ENCODE measurements around the gene CDK5.

Gene CDK5

DNA sequence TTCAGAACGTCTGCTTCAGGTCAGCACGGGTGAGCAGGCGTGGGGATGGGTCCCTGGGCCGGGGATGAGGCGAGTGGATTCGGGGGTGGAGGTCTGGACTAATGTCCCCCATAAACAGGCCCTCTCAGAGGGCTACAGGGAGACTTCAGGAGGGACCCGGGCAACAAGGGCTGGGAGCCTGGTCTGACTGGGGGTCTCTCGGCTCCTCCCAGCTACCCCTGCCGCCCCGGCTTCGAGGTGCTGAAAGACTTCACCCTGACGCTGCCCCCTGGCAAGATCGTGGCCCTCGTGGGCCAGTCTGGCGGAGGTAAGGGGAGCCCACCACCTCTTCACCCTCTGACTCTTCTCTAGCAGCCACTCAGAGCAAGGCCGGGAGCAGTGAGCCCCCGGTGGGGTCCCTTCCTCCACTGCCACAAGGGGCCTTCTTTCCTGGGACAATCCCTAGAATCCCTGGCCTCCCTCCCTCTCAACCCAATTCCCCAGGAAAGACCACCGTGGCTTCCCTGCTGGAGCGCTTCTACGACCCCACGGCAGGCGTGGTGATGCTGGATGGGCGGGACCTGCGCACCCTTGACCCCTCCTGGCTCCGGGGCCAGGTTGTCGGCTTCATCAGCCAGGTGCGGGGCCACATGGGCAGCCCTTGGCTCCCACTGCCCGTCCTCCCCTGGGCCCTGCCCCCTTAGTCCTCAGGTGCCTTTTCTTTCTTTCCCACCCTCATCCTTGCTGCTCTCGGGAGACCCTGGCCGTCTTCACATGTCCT is 16.9 kb downstream of the CDK5 start:
- no peak for DNase-seq (ENCODE audit: low read depth)
- TF ChIP-seq, protein P1, sequence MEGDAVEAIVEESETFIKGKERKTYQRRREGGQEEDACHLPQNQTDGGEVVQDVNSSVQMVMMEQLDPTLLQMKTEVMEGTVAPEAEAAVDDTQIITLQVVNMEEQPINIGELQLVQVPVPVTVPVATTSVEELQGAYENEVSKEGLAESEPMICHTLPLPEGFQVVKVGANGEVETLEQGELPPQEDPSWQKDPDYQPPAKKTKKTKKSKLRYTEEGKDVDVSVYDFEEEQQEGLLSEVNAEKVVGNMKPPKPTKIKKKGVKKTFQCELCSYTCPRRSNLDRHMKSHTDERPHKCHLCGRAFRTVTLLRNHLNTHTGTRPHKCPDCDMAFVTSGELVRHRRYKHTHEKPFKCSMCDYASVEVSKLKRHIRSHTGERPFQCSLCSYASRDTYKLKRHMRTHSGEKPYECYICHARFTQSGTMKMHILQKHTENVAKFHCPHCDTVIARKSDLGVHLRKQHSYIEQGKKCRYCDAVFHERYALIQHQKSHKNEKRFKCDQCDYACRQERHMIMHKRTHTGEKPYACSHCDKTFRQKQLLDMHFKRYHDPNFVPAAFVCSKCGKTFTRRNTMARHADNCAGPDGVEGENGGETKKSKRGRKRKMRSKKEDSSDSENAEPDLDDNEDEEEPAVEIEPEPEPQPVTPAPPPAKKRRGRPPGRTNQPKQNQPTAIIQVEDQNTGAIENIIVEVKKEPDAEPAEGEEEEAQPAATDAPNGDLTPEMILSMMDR (conservative IDR thresholded peaks at IDR 0.05; ENCODE audit: control insufficient read depth, insufficient read depth, low read depth, low read length): no peak
- no peak overlapping the region for H3K4me3 ChIP-seq (ENCODE audit: control insufficient read depth, low read depth, low read length)

DNA sequence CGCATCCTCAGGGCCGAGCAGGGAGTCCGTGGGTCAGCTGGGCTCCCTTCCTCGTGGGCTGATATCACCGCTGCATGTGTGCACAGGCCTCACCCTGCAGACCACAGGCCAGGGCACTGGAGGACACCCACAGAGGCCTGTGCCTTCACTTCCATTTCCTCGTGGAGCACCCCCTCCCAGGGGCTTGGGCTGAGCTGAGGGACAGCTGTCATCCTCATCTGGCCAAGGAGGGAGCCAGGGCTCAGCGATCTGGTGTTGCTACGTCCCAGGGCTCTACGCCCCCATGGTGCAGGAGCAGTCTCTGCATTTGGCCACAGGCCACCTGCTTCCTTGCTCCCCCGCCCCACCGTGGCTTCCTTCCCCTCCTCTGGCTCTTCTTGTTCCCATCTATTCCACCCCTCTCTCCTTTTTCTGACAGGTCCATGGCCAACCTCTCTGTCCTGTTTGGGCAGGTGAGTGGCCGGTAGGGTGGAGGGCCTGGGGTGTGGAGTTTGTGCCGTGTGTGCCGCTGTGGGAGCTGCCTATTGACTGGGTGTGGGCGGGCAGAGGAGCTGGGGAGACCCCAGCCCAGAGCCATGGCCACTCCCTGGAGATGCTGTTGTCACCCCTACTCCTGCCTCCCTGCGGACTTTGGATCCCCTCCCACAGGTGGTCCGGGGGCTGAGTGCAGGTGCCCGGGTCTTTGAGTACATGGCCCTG is 17.7 kb downstream of the CDK5 start:
- DNase-seq (ENCODE audit: low read depth): no peak
- H3K4me3 ChIP-seq (ENCODE audit: control insufficient read depth, low read depth, low read length): no peak overlapping the region
- TF ChIP-seq, protein P1 (conservative IDR thresholded peaks at IDR 0.05; ENCODE audit: control insufficient read depth, insufficient read depth, low read depth, low read length): no peak

DNA sequence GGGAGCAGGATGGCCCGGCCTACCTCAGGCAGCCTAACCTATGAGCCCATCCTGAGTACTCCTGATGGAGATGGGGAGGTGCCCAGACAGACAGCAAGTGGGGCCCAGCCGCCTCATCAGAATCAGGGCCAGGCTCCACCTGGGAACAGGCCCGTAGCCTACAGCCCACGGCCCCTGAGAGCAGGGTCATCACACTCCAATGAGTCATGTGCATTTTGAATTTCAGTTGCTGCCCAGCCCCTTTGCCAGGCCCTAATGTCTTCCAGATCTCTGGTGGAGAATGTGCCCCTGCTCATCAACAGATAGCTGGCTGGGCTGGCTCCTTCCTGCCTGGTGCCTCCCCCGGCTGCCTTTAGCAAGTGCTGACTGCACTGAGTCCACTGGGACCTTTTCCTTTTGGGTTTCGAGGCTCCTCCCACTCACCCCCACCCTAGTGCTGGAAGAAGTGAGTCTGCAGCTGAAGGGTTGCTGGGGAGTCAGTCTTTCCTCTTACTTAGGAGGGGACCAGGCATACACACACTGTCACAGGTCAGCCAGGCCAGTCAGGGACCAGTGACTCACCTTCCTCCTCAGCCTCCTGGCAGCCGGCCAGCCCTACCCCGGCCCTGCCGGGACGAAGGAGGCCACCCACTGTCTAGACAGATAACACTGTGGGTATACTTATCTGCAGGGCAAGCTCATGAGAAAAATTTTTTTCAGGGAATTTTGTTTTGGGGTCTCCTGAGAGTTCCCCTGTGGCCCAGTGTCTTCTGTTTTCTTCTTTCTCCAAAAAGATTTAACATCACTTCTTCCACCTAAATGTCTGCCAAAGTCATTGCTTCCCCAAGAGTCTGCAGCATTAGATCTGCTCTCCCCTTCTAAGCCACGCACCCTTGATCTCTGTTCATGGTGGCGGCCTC is 18.5 kb downstream of the CDK5 start:
- TF ChIP-seq, protein P1 (conservative IDR thresholded peaks at IDR 0.05; ENCODE audit: control insufficient read depth, insufficient read depth, low read depth, low read length): no peak

DNA sequence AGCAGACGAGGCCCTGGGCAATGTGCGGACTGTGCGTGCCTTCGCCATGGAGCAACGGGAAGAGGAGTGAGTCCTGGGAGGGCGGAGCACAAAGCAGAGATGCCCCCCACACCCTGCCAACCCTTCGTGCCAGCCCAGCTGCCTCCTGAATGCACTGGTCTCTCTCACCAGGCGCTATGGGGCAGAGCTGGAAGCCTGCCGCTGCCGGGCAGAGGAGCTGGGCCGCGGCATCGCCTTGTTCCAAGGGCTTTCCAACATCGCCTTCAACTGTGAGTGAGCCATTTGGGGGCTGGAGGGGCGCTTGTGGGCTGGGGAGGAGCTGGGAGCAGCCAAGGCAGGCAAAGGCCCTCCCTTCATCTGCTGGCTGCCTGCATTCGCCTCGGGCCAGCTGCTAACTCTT is 21.8 kb downstream of the CDK5 start:
- no peak for DNase-seq (ENCODE audit: low read depth)
- TF ChIP-seq, protein P1 (conservative IDR thresholded peaks at IDR 0.05; ENCODE audit: control insufficient read depth, insufficient read depth, low read depth, low read length): no peak
- H3K4me3 ChIP-seq (ENCODE audit: control insufficient read depth, low read depth, low read length): no peak overlapping the region

More for the DNA sequence above, 18.5 kb downstream of the CDK5 start:
- DNase-seq (ENCODE audit: low read depth): peak; percentile 96
- H3K4me3 ChIP-seq (ENCODE audit: control insufficient read depth, low read depth, low read length): no peak overlapping the region

DNA sequence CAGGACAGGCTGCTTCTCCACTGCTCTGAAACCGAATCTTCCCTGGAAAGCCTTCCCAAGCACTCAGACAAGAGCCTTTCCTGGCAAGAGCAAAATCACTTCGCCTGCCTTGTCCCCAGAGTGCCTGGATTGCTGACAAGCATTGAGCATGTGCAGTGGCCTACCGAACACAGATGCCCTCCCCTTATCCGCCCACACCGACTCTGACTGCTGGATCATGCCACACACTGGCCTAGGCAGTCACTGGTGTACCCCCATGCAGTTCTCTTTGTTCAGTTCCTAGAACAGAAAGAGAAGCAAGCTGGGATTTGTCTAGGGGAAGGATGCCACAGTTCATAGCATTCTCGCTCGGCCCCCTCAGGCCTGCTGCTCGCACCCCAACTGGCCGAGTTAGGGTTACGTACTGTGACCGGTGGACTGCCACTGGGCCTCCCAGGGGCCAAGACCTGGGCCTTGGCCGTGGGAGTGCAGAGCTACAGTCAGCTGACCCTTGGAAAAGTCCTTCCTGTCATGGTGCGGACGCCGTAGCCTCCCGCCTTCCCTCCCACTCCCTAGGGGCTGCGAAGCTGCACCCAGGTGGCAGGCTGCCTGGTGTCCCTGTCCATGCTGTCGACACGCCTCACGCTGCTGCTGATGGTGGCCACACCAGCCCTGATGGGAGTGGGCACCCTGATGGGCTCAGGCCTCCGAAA is 22.5 kb downstream of the CDK5 start:
- TF ChIP-seq, protein P1 (conservative IDR thresholded peaks at IDR 0.05; ENCODE audit: control insufficient read depth, insufficient read depth, low read depth, low read length): no peak
- no peak overlapping the region for H3K4me3 ChIP-seq (ENCODE audit: control insufficient read depth, low read depth, low read length)
- no peak for DNase-seq (ENCODE audit: low read depth)
